Articular chondrocyte of knee joint (primary cell): ENCODE results near the gene SMIM12. TPM values are rescaled to one million over a fixed set of nuclear protein-coding genes. Genes with fewer than 3 reads are reported as not detected.

Experiments used
- total RNA-seq: library from RNA; depleted of rRNA; stranded (reverse); fragments of >200 nt; gene quantifications from 2 replicates; pipeline ENCODE4 v1.2.3, GENCODE V29; 2012

Gene SMIM12, protein sequence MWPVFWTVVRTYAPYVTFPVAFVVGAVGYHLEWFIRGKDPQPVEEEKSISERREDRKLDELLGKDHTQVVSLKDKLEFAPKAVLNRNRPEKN
- total RNA-seq = 24.4 and 40.9 TPM in 2 replicates

DNA sequence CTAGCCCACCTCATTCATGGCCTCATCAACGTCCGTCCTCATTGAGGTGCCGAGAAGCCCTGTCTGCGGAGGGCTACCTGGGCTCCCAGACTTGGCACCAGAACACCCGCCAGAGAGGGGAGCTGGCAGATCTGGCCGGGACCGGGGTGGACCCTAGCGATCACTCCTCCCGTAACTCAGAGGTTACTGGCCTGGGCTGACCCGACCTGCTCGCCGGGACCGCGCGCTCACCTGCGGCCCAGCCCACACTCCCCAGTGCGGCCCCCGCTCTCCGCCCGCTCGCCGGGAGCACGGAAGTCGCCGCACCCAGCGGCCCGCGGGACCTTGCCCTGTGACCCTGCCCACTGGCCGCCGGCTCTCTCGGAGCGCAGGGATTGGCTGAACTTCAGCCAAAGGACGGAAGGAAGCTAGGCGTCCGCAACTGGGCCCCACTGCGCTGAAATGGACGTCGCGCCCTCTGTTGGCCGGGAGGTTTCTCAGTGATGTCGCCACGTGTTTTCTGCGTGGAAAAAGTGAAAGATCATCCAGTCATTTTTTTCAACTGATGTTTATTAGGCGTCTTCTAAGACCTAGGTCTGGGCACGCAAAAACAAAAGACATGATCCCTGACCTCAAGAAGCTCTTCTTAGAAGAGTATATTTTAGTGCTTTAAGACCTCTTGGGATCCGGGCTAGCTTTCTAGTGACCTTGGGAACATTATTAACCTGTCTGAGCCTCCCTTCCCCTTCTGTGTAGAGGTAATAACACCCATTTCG lies at the start of gene SMIM12:
Gene SMIM12, minus strand, starts transcription at position 304 of the 755 bp plus-strand sequence. CDS start 3,772 bp downstream, outside the sequence.

Other genes with a start within 250 kb of the SMIM12 start
- gene GJB5, start 104.7 kb downstream of the SMIM12 start, total RNA-seq = 0.11 TPM in 1 of 2 replicates, not detected in the other
- not detected in 2 replicates for gene GJB4, start 100.0 kb downstream of the SMIM12 start, total RNA-seq
- gene GJB3, start 78.5 kb downstream of the SMIM12 start, total RNA-seq = not detected in 2 replicates
- gene GJA4, start 66.8 kb downstream of the SMIM12 start, total RNA-seq = 0.11 TPM in 1 of 2 replicates, not detected in the other
- under 0.01 TPM in 1 of 2 replicates, not detected in the other for gene DLGAP3, start 69.9 kb upstream of the SMIM12 start, total RNA-seq
- gene TMEM35B, start 125.6 kb upstream of the SMIM12 start, total RNA-seq = 38.0 and 43.1 TPM in 2 replicates
- gene ZMYM6, start 172.2 kb upstream of the SMIM12 start, total RNA-seq = 25.7 and 34.1 TPM in 2 replicates
- 22.7 and 29.4 TPM in 2 replicates for gene ZMYM1, start 219.6 kb upstream of the SMIM12 start, total RNA-seq